Inferior parietal cortex (tissue), 1 donor: ENCODE measurements around the gene TNNI3.
"Not testable (repeated sequence)": the region's sequence is repeated elsewhere in the genome, so short reads cannot be mapped to it uniquely, and the experiment has no call there.

Experiments used
- DNase-seq: peaks from one replicate; pipeline ENCODE4 v3.0.0-alpha.2; 2016; ENCODE audit errors: extremely low spot score

The TNNI3 gene

GRCh38 chr19:55113570-55114039 lies 43.9 kb downstream of the TNNI3 start:
- DNase-seq, result no peak

GRCh38 chr19:55112777-55113569 lies 44.6 kb downstream of the TNNI3 start:
- DNase-seq, result no peak

GRCh38 chr19:55112246-55112776 lies 45.2 kb downstream of the TNNI3 start:
- no peak for DNase-seq

- no peak for DNase-seq
Observed at GRCh38 chr19:55111238-55111831, 46.2 kb downstream of the TNNI3 start.

GRCh38 chr19:55109527-55110291 lies 47.8 kb downstream of the TNNI3 start:
- DNase-seq, result no peak

- DNase-seq, result not testable (repeated sequence)
Observed at GRCh38 chr19:55107252-55107651, 50.3 kb downstream of the TNNI3 start.

- DNase-seq, result no peak
Observed at GRCh38 chr19:55106591-55106990, 50.9 kb downstream of the TNNI3 start.

- DNase-seq, result no peak
Observed at GRCh38 chr19:55105237-55105636, 52.3 kb downstream of the TNNI3 start.

- DNase-seq, result no peak
Observed at GRCh38 chr19:55103190-55103589, 54.3 kb downstream of the TNNI3 start.
